K562 (cell line): ENCODE data around the gene PRELID3B. TPM values are rescaled to one million over a fixed set of nuclear protein-coding genes. Genes with fewer than 3 reads are reported as not detected.

Experiments used
- BCL6 ChIP-seq: fragments of 250-450 bp; sonication (Bioruptor Pico); IDR thresholded peaks from 2 replicates; pipeline ENCODE4 v1.4.0; 2020
- CTBP1 ChIP-seq: fragments of 450-650 bp; IDR thresholded peaks from 2 replicates; pipeline ENCODE4 v1.6.1; 2016; ENCODE audit warnings: borderline replicate concordance
- E2F8 ChIP-seq: fragments of 450-650 bp; IDR thresholded peaks from 2 replicates; pipeline ENCODE4 v1.7.1; 2018; ENCODE audit warnings: mild to moderate bottlenecking, low read depth; ENCODE audit not compliant: partially characterized antibody
- FOXM1 ChIP-seq, 2 experiments: fragments of 450-650 bp in 1 of 2; sonication (generic) in 1 of 2; formaldehyde crosslinking in 1 of 2; IDR thresholded peaks; 2 replicates each; pipeline versions ENCODE4 v1.6.1 to v1.9.0; 2017 to 2022; ENCODE audit warnings: low read depth in 2 of 2, mild to moderate bottlenecking in 2 of 2, missing genetic modification reagents in 1 of 2, moderate library complexity in 1 of 2
- MCM5 ChIP-seq: fragments of 450-650 bp; IDR thresholded peaks from 2 replicates; pipeline ENCODE4 v1.6.1; 2016; ENCODE audit warnings: low read depth
- PURB ChIP-seq: sonication (generic); formaldehyde crosslinking; IDR thresholded peaks from 2 replicates; pipeline ENCODE4 v1.9.0; 2021; ENCODE audit warnings: low read depth, mild to moderate bottlenecking, missing genetic modification reagents
- TFAM ChIP-seq: fragments of 250-450 bp; sonication (Bioruptor Pico); conservative IDR thresholded peaks from 2 replicates; pipeline ENCODE4 v1.5.0; 2021; ENCODE audit warnings: mild to moderate bottlenecking, moderate library complexity
- TOE1 ChIP-seq, 2 experiments: fragments of 450-650 bp in 1 of 2; sonication (generic) in 1 of 2; formaldehyde crosslinking in 1 of 2; IDR thresholded peaks; 2 replicates each; pipeline versions ENCODE4 v1.7.1 to v1.8.0; 2016 to 2022; ENCODE audit warnings: borderline replicate concordance in 2 of 2, mild to moderate bottlenecking in 2 of 2, antibody characterized with exemption in 1 of 2, inconsistent platforms in 1 of 2, low read depth in 1 of 2, missing genetic modification reagents in 1 of 2, moderate library complexity in 1 of 2
- USF1 ChIP-seq: sonication (generic); formaldehyde crosslinking; IDR thresholded peaks from 2 replicates; pipeline ENCODE4 v1.9.0; 2022; ENCODE audit warnings: mild to moderate bottlenecking, missing genetic modification reagents
- ZBTB1 ChIP-seq: sonication (generic); formaldehyde crosslinking; IDR thresholded peaks from 2 replicates; pipeline ENCODE4 v1.8.1; 2023; ENCODE audit warnings: missing genetic modification reagents, low read depth, mild to moderate bottlenecking, borderline replicate concordance
- ZBTB43 ChIP-seq: sonication (generic); formaldehyde crosslinking; IDR thresholded peaks from 2 replicates; pipeline ENCODE4 v1.8.0; 2023; ENCODE audit warnings: mild to moderate bottlenecking, missing genetic modification reagents
- ZBTB8A ChIP-seq: fragments of 450-650 bp; IDR thresholded peaks from 2 replicates; pipeline ENCODE4 v1.6.1; 2018; ENCODE audit warnings: mild to moderate bottlenecking, moderate library complexity; ENCODE audit not compliant: partially characterized antibody
- ZNF583 ChIP-seq: fragments of 250-450 bp; sonication (Bioruptor Pico); IDR thresholded peaks from 2 replicates; pipeline ENCODE4 v1.4.0; 2020
- polyA plus RNA-seq, 8 experiments: library from polyadenylated mRNA; depleted of rRNA in 4 of 8; stranded (reverse) in 5 of 8; unstranded in 3 of 8; fragments of >200 nt; fragmentation: Nextera tagmentation in 2 of 8; fragmentation: Illumina TruSeq in 1 of 8; extraction: Ambion mirVana in 2 of 8; extraction: Trizol in 1 of 8; gene quantifications; 2 replicates each; pipeline versions ENCODE4 v1.2.1 to v1.2.3, GENCODE V29; 2011 to 2014; ENCODE audit warnings: inconsistent platforms in 1 of 8, missing spikeins in 1 of 8
- total RNA-seq, 7 experiments: library from RNA; depleted of rRNA in 6 of 7; stranded (reverse); fragments of >200 nt in 6 of 7; fragmentation: Illumina TruSeq in 2 of 7; extraction: Trizol in 2 of 7; gene quantifications; 2 replicates each; pipeline versions ENCODE4 v1.2.1 to v1.2.3, GENCODE V29; 2011 to 2021; ENCODE audit warnings: low replicate concordance in 1 of 7

Gene PRELID3B
- total and polyA plus RNA-seq, 9 of the 15 experiments (the other 6 are each of a cell fraction or from before 2014, with no cell fraction given): 77.0 to 186 (median 101) TPM

GRCh38 chr20:59040667-59041066 lies 1.9 kb downstream of the PRELID3B start (continued):
- no peak for TF ChIP-seq E2F8
- TF ChIP-seq TFAM (CRISPR knock-in tag): no peak
- no peak for TF ChIP-seq MCM5
- TF ChIP-seq ZBTB43 (CRISPR knock-in tag): no peak
- TF ChIP-seq ZBTB1: no peak
- no peak for TF ChIP-seq ZNF583
- no peak for TF ChIP-seq FOXM1 (IDR thresholded peaks at IDR 0.05; ENCODE audit: low read depth)
- TF ChIP-seq FOXM1 (CRISPR knock-in tag; IDR thresholded peaks at IDR 0.05; ENCODE audit: low read depth): no peak
- TF ChIP-seq PURB (CRISPR knock-in tag): no peak
- no peak for TF ChIP-seq USF1 (CRISPR knock-in tag)
- no peak for TF ChIP-seq ZBTB8A
- no peak for TF ChIP-seq TOE1 (IDR thresholded peaks at IDR 0.05; ENCODE audit: borderline replicate concordance)
- TF ChIP-seq TOE1 (CRISPR knock-in tag; IDR thresholded peaks at IDR 0.05; ENCODE audit: borderline replicate concordance, low read depth): no peak
- TF ChIP-seq CTBP1: no peak
- TF ChIP-seq BCL6: no peak
